GM19467 (cell line): ENCODE results near the gene MSI2.

Source experiments
- ATAC-seq: cut with Tn5 transposase; IDR thresholded peaks from one replicate; pipeline ENCODE4 v1.9.1; 2021; ENCODE audit warnings: mild to moderate bottlenecking, moderate library complexity; ENCODE audit not compliant: unreplicated experiment

The MSI2 gene

GRCh38 chr17:57639381-57639780 is 383.1 kb downstream of the MSI2 start:
- ATAC-seq: no peak

DNA sequence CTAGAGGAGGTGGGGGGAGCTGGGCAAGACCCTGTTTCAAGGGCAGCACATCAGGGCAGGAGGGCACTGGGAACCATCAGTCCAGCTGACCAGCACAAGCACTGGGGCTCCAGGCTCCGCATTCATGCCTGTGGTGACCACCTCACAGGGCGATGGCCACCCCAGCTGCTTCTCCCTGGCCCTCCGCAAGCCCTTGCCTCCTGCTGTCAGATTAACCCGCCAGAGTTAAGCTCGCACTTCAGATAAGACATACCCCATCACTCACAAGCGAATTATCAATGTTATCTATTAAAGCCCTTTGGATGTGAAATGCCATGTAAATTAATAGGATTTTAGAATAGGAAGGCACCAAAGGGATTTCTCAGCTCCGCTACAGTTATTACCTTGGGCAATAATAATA is 383.8 kb downstream of the MSI2 start:
- ATAC-seq: no peak

DNA sequence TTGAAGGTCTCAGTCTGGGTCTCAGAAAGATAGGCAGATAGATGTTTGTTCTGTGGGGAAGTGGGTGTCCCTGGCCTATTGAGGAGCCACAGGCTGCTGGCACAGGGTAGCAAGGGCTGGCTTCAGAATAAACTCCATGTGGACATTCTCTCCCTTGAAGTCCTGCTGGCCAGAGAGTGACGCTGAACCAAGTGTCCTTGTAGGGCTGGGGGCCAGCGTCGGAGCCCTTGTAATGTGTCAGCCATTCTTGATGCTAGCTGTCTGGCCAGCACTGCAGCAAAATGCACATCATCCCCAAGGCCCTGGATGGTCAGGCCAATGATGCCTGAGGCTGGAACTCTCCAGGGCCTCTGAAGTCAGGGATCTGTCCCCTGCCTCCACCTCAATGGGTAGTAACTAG is 385.4 kb downstream of the MSI2 start:
- ATAC-seq: no peak

- ATAC-seq: no peak
These were observed 386.7 kb downstream of the MSI2 start for GRCh38 chr17:57643062-57643461.

- ATAC-seq: no peak
These were observed 388.0 kb downstream of the MSI2 start for GRCh38 chr17:57644326-57644725.

- ATAC-seq: no peak
These were observed 389.8 kb downstream of the MSI2 start for GRCh38 chr17:57645950-57646665.

- no peak for ATAC-seq
These were observed 392.4 kb downstream of the MSI2 start for GRCh38 chr17:57648720-57649119.

GRCh38 chr17:57649191-57649590 is 392.9 kb downstream of the MSI2 start:
- no peak for ATAC-seq

GRCh38 chr17:57649731-57650484 is 393.6 kb downstream of the MSI2 start:
- no peak for ATAC-seq

- ATAC-seq: no peak
These were observed 394.2 kb downstream of the MSI2 start for GRCh38 chr17:57650548-57650947.

GRCh38 chr17:57651451-57651850 is 395.1 kb downstream of the MSI2 start:
- ATAC-seq: no peak

- no peak for ATAC-seq
These were observed 395.7 kb downstream of the MSI2 start for GRCh38 chr17:57651996-57652395.

DNA sequence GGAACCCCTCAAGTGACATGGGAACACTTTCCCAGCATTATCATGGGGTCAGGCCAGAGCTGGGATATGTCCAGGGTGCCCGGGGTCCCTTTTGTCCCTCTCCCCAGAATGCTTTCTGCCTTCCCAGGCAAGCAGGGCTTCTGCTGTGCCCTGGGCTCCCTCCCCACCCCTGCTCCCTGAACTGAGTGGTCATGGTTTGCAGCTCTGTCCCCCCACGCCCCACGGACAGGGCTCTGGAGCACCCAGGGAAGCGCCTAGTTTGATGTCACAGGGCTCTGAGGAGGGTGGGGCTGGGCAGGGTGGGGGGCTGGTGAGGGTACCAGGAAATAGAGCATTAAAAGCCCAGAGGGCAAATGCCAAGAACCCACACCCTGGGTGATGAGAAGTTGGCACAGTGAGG is 396.5 kb downstream of the MSI2 start:
- no peak for ATAC-seq

DNA sequence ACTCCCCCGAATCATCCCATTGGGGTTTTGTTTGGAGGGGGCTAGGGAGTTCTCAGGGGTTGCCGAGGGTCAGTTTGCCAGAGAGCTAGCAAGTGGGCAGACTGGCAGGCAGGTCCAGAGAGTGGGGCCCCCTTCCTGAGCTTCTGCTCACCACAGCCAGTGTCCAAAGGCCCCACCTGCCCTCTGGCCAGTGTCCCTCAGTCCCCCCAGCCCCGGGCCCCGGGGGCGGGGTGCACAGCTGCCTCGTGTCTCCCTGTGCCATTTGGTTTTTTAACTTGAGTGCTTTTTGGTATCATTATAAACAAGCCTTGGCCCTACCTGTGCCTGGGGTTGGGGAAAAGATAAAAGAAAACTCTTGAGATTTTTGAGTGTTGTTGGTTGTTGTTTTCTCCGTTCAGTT is 397.0 kb downstream of the MSI2 start:
- no peak for ATAC-seq

GRCh38 chr17:57654040-57654775 is 397.9 kb downstream of the MSI2 start:
- ATAC-seq: no peak

GRCh38 chr17:57655553-57655952 is 399.2 kb downstream of the MSI2 start:
- no peak for ATAC-seq

GRCh38 chr17:57657211-57657610 is 400.9 kb downstream of the MSI2 start:
- ATAC-seq: no peak

DNA sequence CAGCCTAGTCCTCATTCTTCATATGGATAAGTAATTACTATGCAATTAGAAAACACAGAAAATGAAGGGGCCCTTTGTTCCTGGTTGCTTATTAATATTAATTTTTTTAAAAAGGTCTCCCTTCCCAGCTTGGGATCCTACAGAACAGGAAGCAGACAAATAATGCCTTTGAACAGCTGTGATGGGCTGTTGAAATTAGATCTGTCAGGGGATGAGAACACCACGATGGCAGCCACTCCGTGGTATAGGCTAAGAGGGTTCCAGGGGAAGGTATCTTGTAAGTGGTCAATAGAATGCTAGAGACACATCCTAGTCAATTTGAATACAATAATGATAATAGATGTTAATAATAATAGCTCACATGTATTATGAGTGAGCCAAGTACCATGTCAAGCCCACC is 405.7 kb downstream of the MSI2 start:
- ATAC-seq: no peak

DNA sequence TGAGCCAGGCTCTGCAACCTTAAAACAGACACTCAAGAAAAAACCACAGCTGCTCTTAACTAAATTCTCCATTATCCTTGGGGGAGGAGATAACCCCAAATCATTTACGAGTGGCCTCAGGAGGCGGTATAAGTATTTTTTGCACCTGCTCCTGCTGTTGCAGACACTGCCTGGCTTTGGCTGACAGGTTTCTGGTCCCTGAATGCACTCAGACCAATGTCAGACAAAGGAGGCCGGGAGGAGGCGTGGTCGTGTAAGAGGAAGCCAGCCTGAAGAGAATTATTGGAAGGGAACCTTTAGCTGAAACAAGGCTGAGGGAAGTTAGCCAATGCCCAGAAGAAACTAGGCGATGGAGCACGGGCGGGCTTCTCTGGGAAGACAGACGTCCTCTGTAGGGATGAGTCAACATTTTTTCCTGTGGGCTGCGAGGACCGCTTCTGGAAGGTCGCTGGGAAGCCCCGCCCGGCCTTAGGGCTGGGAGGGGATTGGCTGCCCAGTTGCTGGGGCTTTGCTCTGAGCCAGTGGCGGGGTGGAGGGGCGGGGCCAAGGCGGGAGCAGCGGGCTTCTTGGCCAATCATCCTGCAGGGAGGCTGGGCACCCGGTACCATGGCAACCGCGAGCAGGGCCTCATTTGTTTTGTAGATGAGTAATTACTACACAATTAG is 406.5 kb downstream of the MSI2 start:
- ATAC-seq: no peak

DNA sequence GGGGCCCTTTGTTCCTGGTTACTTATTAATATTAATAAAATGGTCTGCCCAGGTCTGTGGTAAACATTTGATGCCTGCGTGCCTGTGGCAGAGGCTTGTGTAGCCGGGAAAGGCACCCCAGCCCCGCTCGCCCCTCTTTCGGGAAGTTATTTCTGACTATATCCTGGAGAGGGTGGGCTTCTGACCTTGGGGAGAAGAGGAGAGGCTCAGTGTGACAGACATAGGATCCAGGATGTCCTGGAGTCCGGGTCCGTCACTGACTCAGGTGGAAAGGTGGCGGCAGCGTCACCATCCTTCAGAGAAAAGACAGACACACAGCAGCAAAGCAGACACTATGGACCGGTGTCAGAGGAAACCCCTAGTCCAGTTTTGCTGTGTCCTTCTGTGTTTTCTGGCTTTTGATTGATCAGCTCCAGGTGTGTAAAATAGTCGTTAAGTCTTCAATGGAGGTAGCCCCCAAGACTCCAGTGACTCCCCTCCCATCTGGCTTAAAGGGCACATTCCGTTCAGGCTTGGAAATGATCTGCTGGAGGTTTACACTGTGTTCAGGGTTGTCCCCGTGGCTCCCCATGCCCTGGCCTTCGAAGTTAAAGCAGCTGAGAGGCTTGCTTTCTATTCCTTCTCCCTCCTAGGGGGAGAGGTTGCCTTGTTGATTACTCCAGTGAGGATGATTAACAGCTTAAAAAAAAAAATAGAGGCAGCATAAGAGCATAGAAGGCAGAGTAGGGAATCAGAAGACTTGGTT is 407.2 kb downstream of the MSI2 start:
- ATAC-seq: no peak

GRCh38 chr17:57665128-57665527 is 408.8 kb downstream of the MSI2 start:
- no peak for ATAC-seq
